GM21576 (cell line): ENCODE results near the gene FBLN7.

Experiments used
- ATAC-seq: cut with Tn5 transposase; IDR thresholded peaks from one replicate; pipeline ENCODE4 v1.9.1; 2021; ENCODE audit warnings: mild to moderate bottlenecking, moderate library complexity; ENCODE audit not compliant: unreplicated experiment

Gene FBLN7

GRCh38 chr2:112140205-112140802, 2.1 kb downstream of the FBLN7 start:
- ATAC-seq: no peak

- ATAC-seq: no peak
These were observed 2.9 kb downstream of the FBLN7 start for GRCh38 chr2:112140899-112141625.

- ATAC-seq: no peak
These were observed 3.4 kb downstream of the FBLN7 start for GRCh38 chr2:112141626-112142007.

GRCh38 chr2:112142525-112143078, 4.4 kb downstream of the FBLN7 start:
- ATAC-seq: no peak

GRCh38 chr2:112143150-112143549, 5.0 kb downstream of the FBLN7 start:
- no peak for ATAC-seq

- no peak for ATAC-seq
These were observed 6.8 kb downstream of the FBLN7 start for GRCh38 chr2:112144966-112145365.

- no peak for ATAC-seq
These were observed 9.4 kb downstream of the FBLN7 start for GRCh38 chr2:112147382-112148168.

- no peak for ATAC-seq
These were observed 10.3 kb downstream of the FBLN7 start for GRCh38 chr2:112148477-112148876.

- no peak for ATAC-seq
These were observed 11.0 kb downstream of the FBLN7 start for GRCh38 chr2:112149194-112149593.

- ATAC-seq: no peak
These were observed 11.8 kb downstream of the FBLN7 start for GRCh38 chr2:112149866-112150435.

GRCh38 chr2:112150447-112150846, 12.3 kb downstream of the FBLN7 start:
- ATAC-seq: no peak

GRCh38 chr2:112150851-112151250, 12.7 kb downstream of the FBLN7 start:
- ATAC-seq: no peak

- no peak for ATAC-seq
These were observed 13.1 kb downstream of the FBLN7 start for GRCh38 chr2:112151271-112151670.

GRCh38 chr2:112151701-112152440, 13.7 kb downstream of the FBLN7 start:
- no peak for ATAC-seq

GRCh38 chr2:112152476-112153178, 14.4 kb downstream of the FBLN7 start:
- no peak for ATAC-seq

GRCh38 chr2:112153179-112153490, 14.9 kb downstream of the FBLN7 start:
- ATAC-seq: no peak

- no peak for ATAC-seq
These were observed 15.3 kb downstream of the FBLN7 start for GRCh38 chr2:112153501-112153900.

GRCh38 chr2:112154246-112155117, 16.3 kb downstream of the FBLN7 start:
- no peak for ATAC-seq
